Measurements from ENCODE around the gene NAA25. TPM values are rescaled to one million over a fixed set of nuclear protein-coding genes. Genes with fewer than 3 reads are reported as not detected.

Gene NAA25
- total RNA-seq, 5 donors from 2014 or later (not counting 1 experiment from before 2014, with no cell fraction given), result 25.0 to 41.6 (median 31.0) TPM

DNA sequence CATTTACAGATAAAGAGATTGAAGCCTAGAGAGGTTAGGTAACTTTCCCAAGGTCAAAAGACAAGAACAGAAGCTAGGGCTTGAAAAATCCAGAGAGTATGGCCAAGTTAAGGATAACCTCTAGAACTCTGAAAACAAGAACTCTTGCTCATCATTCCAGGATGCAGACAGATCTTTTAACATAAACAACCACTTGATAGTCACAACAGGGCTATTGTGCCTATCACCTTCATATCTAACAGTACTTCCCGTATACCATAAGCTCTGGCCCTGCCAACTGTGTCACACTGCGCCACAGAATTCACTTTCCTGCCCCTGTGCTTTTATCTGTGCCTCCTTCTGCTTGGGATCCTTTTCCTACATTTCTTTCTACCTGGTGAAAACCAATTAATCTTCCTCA is 77.1 kb downstream of the NAA25 start:
- peaks cover 30% of the 10 kb centered on the region for H3K36me3 Mint-ChIP-seq
- H3K27ac Mint-ChIP-seq, result peak overlapping the region in 1 of 2 donors; percentile 19
- CTCF ChIA-PET, result interaction anchor here in 1 of 2 donors (1.3 kb wide), 1 partner anchor 11 kb away, joined by 3 read pairs; no protein-coding TSS in a partner anchor
- WGBS (ENCODE audit: insufficient coverage), result 86% methylated on average over 2 of the region's 2 CpGs
- Histone ChIP-seq H3K27ac (ENCODE audit: low read length) (no peak overlapping the region), H3K4me1 (ENCODE audit: control insufficient read depth in 1 of 2, extremely low read depth in 1 of 2, insufficient read depth in 2 of 2, low read length in 2 of 2) (no peaks in the 10 kb centered on the region), H3K36me3 (ENCODE audit: control insufficient read depth in 2 of 2, extremely low read depth in 1 of 2, insufficient read depth in 1 of 2, low read length in 1 of 2) (peaks cover 4 to 52% of the 10 kb centered on the region in 2 donors), H3K4me3 (ENCODE audit: control insufficient read depth in 1 of 2, extremely low read depth in 1 of 2, low read length in 1 of 2) (no peak overlapping the region), H3K9me3 (no peaks in the 10 kb centered on the region), H3K27me3 (replicated peaks in 1 of 2; ENCODE audit: control insufficient read depth in 2 of 2, extremely low read depth in 1 of 2, insufficient read depth in 2 of 2, low read length in 1 of 2) (no peaks in the 10 kb centered on the region)
- POLR2A ChIA-PET, result interaction anchor here in 1 of 2 donors (0.5 kb wide), 1 partner anchor 28 kb away, joined by 3 read pairs; no protein-coding TSS in a partner anchor
- H3K27me3 Mint-ChIP-seq, result no peaks in the 10 kb centered on the region
- no peaks in the 10 kb centered on the region for H3K9me3 Mint-ChIP-seq
- H3K4me3 Mint-ChIP-seq, result no peak overlapping the region
- ATAC-seq (replicated peaks in 1 of 4), result no peak
- DNase-seq, result no peak
- peaks cover 5 to 10% (median 8%) of the 10 kb centered on the region in 3 donors for H3K4me1 Mint-ChIP-seq

DNA sequence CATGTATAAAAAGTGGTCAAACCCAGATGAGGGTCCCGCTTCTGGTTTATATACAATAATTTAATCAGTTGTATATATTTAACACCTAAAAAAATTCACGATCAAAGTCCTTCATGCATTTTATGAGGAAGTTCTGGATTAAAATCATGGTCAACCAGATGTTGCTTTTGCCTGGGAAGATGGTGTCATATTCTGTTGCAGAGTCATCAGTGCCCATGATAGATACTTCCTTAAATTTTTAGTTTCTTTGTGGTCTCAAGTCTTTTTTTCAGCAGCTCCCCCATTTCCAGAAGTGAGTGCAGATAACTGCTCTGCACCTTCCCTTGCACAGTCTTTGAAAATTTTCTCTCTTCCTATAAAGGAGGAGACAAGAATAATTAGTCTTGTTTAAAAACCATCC is 79.3 kb downstream of the NAA25 start:
- Histone ChIP-seq H3K36me3 (ENCODE audit: control insufficient read depth in 2 of 2, extremely low read depth in 1 of 2, insufficient read depth in 1 of 2, low read length in 1 of 2) (peaks cover 4 to 46% of the 10 kb centered on the region in 2 donors), H3K27me3 (replicated peaks in 1 of 2; ENCODE audit: control insufficient read depth in 2 of 2, extremely low read depth in 1 of 2, insufficient read depth in 2 of 2, low read length in 1 of 2) (no peaks in the 10 kb centered on the region), H3K27ac (ENCODE audit: low read length) (no peak overlapping the region), H3K9me3 (no peaks in the 10 kb centered on the region), H3K4me1 (ENCODE audit: control insufficient read depth in 1 of 2, extremely low read depth in 1 of 2, insufficient read depth in 2 of 2, low read length in 2 of 2) (peaks cover 2 to 4% of the 10 kb centered on the region in 2 experiments), H3K4me3 (ENCODE audit: control insufficient read depth in 1 of 2, extremely low read depth in 1 of 2, low read length in 1 of 2) (no peak overlapping the region)
- Mint-ChIP-seq H3K36me3 (peaks cover 36% of the 10 kb centered on the region), H3K9me3 (no peaks in the 10 kb centered on the region), H3K27ac (peak overlapping the region; percentile 40 to 48), H3K4me3 (no peak overlapping the region), H3K27me3 (no peaks in the 10 kb centered on the region), H3K4me1 (peaks cover 15 to 22% (median 19%) of the 10 kb centered on the region in 3 donors)
- no peak for DNase-seq
- WGBS (ENCODE audit: insufficient coverage), result no CpG with 5 or more reads among the region's 2 CpGs
- no peak for ATAC-seq (replicated peaks in 1 of 4)
- POLR2A ChIA-PET, result interaction anchor here in 1 of 2 donors (0.7 kb wide), 1 partner anchor 21 kb away, joined by 3 read pairs; no protein-coding TSS in a partner anchor
- CTCF ChIA-PET, result interaction anchor here in 1 of 2 donors (0.8 to 2.3 kb wide), 2 partner anchors 16 to 84 kb away, joined by 3 to 5 read pairs; partner anchors contain the start of genes ERP29 and TMEM116

GRCh38 chr12:112025808-112026375 is 82.7 kb downstream of the NAA25 start:
- Mint-ChIP-seq H3K4me1 (peaks cover 22 to 32% (median 30%) of the 10 kb centered on the region in 3 donors), H3K27ac (peak overlapping the region; percentile 74 to 75), H3K4me3 (no peak overlapping the region), H3K27me3 (no peaks in the 10 kb centered on the region), H3K9me3 (no peaks in the 10 kb centered on the region), H3K36me3 (peaks cover 39% of the 10 kb centered on the region)
- H3K9me3 ChIP-seq, result no peaks in the 10 kb centered on the region
- ATAC-seq (replicated peaks in 1 of 4) (peak in 1 of 4 experiments; percentile 40), DNase-seq (no peak)
- H3K4me1 ChIP-seq (ENCODE audit: control insufficient read depth in 1 of 2, extremely low read depth in 1 of 2, insufficient read depth in 2 of 2, low read length in 2 of 2), result peaks cover 2 to 11% of the 10 kb centered on the region in 2 experiments
- H3K4me3 ChIP-seq (ENCODE audit: control insufficient read depth in 1 of 2, extremely low read depth in 1 of 2, low read length in 1 of 2), result no peak overlapping the region
- POLR2A ChIA-PET, result no interaction called here
- WGBS (ENCODE audit: insufficient coverage), result 84% methylated on average over 4 of the region's 4 CpGs
- H3K36me3 ChIP-seq (ENCODE audit: control insufficient read depth in 2 of 2, extremely low read depth in 1 of 2, insufficient read depth in 1 of 2, low read length in 1 of 2), result peaks cover 3 to 59% of the 10 kb centered on the region in 2 donors
- H3K27me3 ChIP-seq (replicated peaks in 1 of 2; ENCODE audit: control insufficient read depth in 2 of 2, extremely low read depth in 1 of 2, insufficient read depth in 2 of 2, low read length in 1 of 2), result no peaks in the 10 kb centered on the region
- CTCF ChIA-PET, result interaction anchor here (0.6 to 3.6 kb wide), 4 partner anchors 11 to 478 kb away, joined by 3 to 21 read pairs (median 3); partner anchors contain the start of genes ERP29 (in 1 of the 2) and TMEM116 (in 1 of the 2)
- H3K27ac ChIP-seq (ENCODE audit: low read length), result peak overlapping the region; percentile 25

DNA sequence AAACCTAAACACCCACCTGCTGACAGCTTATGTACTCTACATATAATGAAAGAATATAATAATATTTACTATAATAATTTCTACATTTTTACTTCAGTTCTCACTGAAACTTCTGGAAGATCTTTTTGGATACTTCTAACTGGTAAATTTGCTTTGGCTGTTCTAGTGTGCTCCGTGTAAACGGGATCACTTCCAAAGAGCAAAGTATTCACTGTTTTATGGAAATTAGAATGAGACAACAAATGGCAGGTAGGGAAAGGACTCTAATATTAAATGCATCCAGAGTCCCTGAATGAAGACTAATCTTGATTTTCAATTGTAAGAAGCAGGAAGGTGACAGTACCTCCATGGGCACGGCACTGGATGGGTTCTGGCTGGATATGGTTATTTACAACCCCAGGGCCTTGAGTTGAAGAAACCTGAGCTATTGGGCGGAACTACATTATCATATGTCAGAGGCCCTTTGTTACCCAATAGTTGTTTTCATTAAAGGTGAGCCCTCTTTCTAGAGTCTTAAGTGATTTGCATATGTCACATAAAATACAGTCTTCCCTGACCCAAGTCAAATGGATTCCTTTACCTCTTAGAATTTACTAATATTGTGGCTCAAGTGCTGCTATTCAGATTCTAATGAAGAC is 84.7 kb downstream of the NAA25 start:
- WGBS (ENCODE audit: insufficient coverage), result 93% methylated on average over 2 of the region's 4 CpGs
- ChIA-PET CTCF (interaction anchor here in 1 of 2 donors (0.6 to 3.6 kb wide), 3 partner anchors 10 to 805 kb away, joined by 3 to 21 read pairs (median 5); partner anchors contain the start of genes ERP29 and TMEM116), POLR2A (interaction anchor here (0.5 kb wide), 2 partner anchors 63 to 459 kb away, joined by 3 to 5 read pairs; no protein-coding TSS in a partner anchor)
- no peak overlapping the region for H3K4me3 Mint-ChIP-seq
- Histone ChIP-seq H3K27me3 (replicated peaks in 1 of 2; ENCODE audit: control insufficient read depth in 2 of 2, extremely low read depth in 1 of 2, insufficient read depth in 2 of 2, low read length in 1 of 2) (no peaks in the 10 kb centered on the region), H3K4me3 (ENCODE audit: control insufficient read depth in 1 of 2, extremely low read depth in 1 of 2, low read length in 1 of 2) (no peak overlapping the region), H3K27ac (ENCODE audit: low read length) (no peak overlapping the region), H3K36me3 (ENCODE audit: control insufficient read depth in 2 of 2, extremely low read depth in 1 of 2, insufficient read depth in 1 of 2, low read length in 1 of 2) (peaks cover 7 to 68% of the 10 kb centered on the region in 2 donors), H3K4me1 (ENCODE audit: control insufficient read depth in 1 of 2, extremely low read depth in 1 of 2, insufficient read depth in 2 of 2, low read length in 2 of 2) (peaks cover 2 to 18% of the 10 kb centered on the region in 2 experiments), H3K9me3 (no peaks in the 10 kb centered on the region)
- no peaks in the 10 kb centered on the region for H3K9me3 Mint-ChIP-seq
- H3K4me1 Mint-ChIP-seq, result peaks cover 38 to 48% (median 38%) of the 10 kb centered on the region in 3 donors
- peaks cover 37% of the 10 kb centered on the region for H3K36me3 Mint-ChIP-seq
- DNase-seq, result no peak
- H3K27me3 Mint-ChIP-seq, result no peaks in the 10 kb centered on the region
- no peak for ATAC-seq (replicated peaks in 1 of 4)
- peak overlapping the region in 1 of 2 donors; percentile 7 for H3K27ac Mint-ChIP-seq

DNA sequence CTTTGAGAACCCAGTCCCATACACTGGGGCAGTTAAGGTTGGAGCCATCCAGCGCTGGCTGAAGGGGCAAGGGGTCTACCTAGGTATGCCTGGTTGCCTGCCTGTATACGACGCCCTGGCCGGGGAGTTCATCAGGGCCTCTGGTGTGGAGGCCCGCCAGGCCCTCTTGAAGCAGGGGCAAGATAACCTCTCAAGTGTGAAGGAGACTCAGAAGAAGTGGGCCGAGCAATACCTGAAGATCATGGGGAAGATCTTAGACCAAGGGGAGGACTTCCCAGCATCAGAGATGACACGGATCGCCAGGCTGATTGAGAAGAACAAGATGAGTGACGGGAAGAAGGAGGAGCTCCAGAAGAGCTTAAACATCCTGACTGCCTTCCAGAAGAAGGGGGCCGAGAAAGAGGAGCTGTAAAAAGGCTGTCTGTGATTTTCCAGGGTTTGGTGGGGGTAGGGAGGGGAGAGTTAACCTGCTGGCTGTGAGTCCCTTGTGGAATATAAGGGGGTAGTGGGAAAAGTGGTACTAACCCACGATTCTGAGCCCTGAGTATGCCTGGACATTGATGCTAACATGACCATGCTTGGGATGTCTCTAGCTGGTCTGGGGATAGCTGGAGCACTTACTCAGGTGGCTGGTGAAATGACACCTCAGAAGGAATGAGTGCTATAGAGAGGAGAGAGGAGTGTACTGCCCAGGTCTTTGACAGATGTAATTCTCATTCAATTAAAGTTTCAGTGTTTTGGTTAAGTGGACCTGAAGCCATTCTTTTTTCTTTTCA is 86.2 kb downstream of the NAA25 start:
- Mint-ChIP-seq H3K4me1 (peaks cover 44 to 59% (median 48%) of the 10 kb centered on the region in 3 donors), H3K27me3 (no peaks in the 10 kb centered on the region), H3K4me3 (no peak overlapping the region), H3K27ac (peak overlapping the region; percentile 4 to 46), H3K9me3 (no peaks in the 10 kb centered on the region), H3K36me3 (peaks cover 45% of the 10 kb centered on the region)
- H3K9me3 ChIP-seq, result no peaks in the 10 kb centered on the region
- CTCF ChIA-PET, result interaction anchor here in 1 of 2 donors (3.6 kb wide), 1 partner anchor 9 kb away, joined by 21 read pairs; the partner anchor contains the start of genes ERP29 and TMEM116
- H3K27ac ChIP-seq (ENCODE audit: low read length), result no peak overlapping the region
- DNase-seq (no peak), ATAC-seq (replicated peaks in 1 of 4) (peak in 1 of 4 experiments; percentile 29)
- POLR2A ChIA-PET, result interaction anchor here in 1 of 2 donors (0.6 kb wide), 1 partner anchor 350 kb away, joined by 3 read pairs; no protein-coding TSS in a partner anchor
- peaks cover 11 to 70% of the 10 kb centered on the region in 2 donors for H3K36me3 ChIP-seq (ENCODE audit: control insufficient read depth in 2 of 2, extremely low read depth in 1 of 2, insufficient read depth in 1 of 2, low read length in 1 of 2)
- no peaks in the 10 kb centered on the region for H3K27me3 ChIP-seq (replicated peaks in 1 of 2; ENCODE audit: control insufficient read depth in 2 of 2, extremely low read depth in 1 of 2, insufficient read depth in 2 of 2, low read length in 1 of 2)
- H3K4me3 ChIP-seq (ENCODE audit: control insufficient read depth in 1 of 2, extremely low read depth in 1 of 2, low read length in 1 of 2), result no peak overlapping the region
- H3K4me1 ChIP-seq (ENCODE audit: control insufficient read depth in 1 of 2, extremely low read depth in 1 of 2, insufficient read depth in 2 of 2, low read length in 2 of 2), result peaks cover 4 to 22% of the 10 kb centered on the region in 2 experiments
- WGBS (ENCODE audit: insufficient coverage), result 95% methylated on average over 11 of the region's 11 CpGs
